Spleen (tissue), 7 donors: ENCODE data around the gene ARID3B.

Source experiments
- CTCF ChIP-seq, 11 experiments: fragments of 200-600 bp in 7 of 11; fragments of 450-650 bp in 4 of 11; sonication (generic) in 4 of 11; IDR thresholded peaks in 8 of 11; conservative IDR thresholded peaks in 3 of 11; 1 replicate in 7 of 11; 2 replicates in 4 of 11; pipeline versions ENCODE4 v1.4.0 to v1.8.0; 2016 to 2021; ENCODE audit warnings: antibody characterized with exemption in 11 of 11, inconsistent platforms in 4 of 11, mild to moderate bottlenecking in 1 of 11
- POLR2A ChIP-seq, 3 donors: fragments of 450-650 bp; IDR thresholded peaks; one replicate each; pipeline ENCODE4 v1.5.1; 2017; ENCODE audit warnings: antibody characterized with exemption in 3 of 3, mild to moderate bottlenecking in 1 of 3
- POLR2AphosphoS5 ChIP-seq, 3 donors: sonication (generic); formaldehyde crosslinking; IDR thresholded peaks; one replicate each; pipeline ENCODE4 v1.5.1; 2017; ENCODE audit warnings: antibody characterized with exemption in 3 of 3
- donor health status: DM: no; HTN: no; CAD: no; lungs with moderate emphysema.
- donor health status: DM: no; HTN: no; CAD: no.
- donor health status: DM: no; HTN: no; CAD: no.

- no peak for TF ChIP-seq CTCF (IDR thresholded peaks at IDR 0.05 in 8 of 11, conservative IDR thresholded peaks at IDR 0.05 in 3 of 11)
- TF ChIP-seq POLR2AphosphoS5 (IDR thresholded peaks at IDR 0.05): no peak
- TF ChIP-seq POLR2A (IDR thresholded peaks at IDR 0.05): no peak
Measured at GRCh38 chr15:74613953-74614743, 73.1 kb downstream of the ARID3B start.
